ENCODE results near the gene CCL1. TPM values are rescaled to one million over a fixed set of nuclear protein-coding genes. Genes with fewer than 3 reads are reported as not detected.

CCL1 gene
- total and polyA plus RNA-seq, 9 of the 15 experiments (the other 6 are each of a cell fraction or from before 2014, with no cell fraction given): 0.45 TPM; not detected in 8

DNA sequence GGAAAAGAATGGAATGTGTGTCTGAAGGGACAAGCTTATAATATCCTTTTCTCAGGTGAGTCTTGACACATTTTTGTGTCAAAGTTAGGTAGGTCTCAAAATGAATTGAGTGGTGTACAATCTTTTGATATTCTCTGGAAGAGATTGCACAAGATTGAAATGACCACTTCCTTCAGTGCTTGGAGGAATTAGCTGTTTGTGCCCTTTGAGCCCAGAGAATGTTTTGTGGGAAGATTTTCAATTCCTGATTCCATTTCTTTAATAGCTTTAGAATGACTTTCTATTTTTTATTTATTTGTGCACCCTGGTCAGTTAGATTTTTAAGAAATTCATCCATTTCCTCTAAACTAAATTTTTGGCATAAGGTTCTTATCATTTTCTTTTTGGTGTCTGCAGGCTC is 8.4 kb downstream of the CCL1 start (continued):
- TF ChIP-seq, protein P1, sequence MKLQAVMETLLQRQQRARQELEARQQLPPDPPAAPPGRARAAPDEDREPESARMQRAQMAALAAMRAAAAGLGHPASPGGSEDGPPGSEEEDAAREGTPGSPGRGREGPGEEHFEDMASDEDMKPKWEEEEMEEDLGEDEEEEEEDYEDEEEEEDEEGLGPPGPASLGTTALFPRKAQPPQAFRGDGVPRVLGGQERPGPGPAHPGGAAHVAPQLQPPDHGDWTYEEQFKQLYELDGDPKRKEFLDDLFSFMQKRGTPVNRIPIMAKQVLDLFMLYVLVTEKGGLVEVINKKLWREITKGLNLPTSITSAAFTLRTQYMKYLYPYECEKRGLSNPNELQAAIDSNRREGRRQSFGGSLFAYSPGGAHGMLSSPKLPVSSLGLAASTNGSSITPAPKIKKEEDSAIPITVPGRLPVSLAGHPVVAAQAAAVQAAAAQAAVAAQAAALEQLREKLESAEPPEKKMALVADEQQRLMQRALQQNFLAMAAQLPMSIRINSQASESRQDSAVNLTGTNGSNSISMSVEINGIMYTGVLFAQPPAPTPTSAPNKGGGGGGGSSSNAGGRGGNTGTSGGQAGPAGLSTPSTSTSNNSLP (IDR thresholded peaks at IDR 0.05; ENCODE audit: borderline replicate concordance, low read depth, low read length): no peak

DNA sequence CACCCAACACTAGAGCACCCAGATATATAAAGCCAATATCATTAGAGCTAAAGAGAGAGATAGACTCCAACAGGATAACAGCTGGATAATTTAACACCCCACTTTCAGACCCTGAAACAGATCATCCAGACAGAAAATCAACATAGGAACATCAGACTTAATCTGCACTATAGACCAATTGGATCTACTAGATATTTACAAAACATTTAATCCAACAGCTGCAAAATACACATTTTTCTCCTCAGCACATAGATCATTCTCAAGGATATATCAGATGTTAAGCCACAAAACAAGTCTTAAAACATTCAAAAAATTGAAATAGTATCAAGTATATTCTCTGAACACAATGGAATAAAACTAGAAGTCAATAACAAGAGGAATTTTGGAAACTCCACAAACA is 10.8 kb downstream of the CCL1 start:
- no peak overlapping the region for H3K27ac ChIP-seq (ENCODE audit: extremely low read depth, low read depth, low read length)
- H3K79me2 ChIP-seq (ENCODE audit: control insufficient read depth, insufficient read depth, low read length): no peaks in the 10 kb centered on the region
- no TSS peak for BruUV-seq (replicated peaks)
- no peak overlapping the region for H2AFZ ChIP-seq (ENCODE audit: low read depth, low read length)
- H3K27me3 ChIP-seq (ENCODE audit: control insufficient read depth in 2 of 2, insufficient read depth in 2 of 2, low read length in 2 of 2): no peaks in the 10 kb centered on the region; a peak in 1 of 5 replicates
- no peak overlapping the region for H3K4me2 ChIP-seq (ENCODE audit: insufficient read depth, low read length)
- no peaks in the 10 kb centered on the region for H3K36me3 ChIP-seq (ENCODE audit: control insufficient read depth, insufficient read depth, low read length)
- no peaks in the 10 kb centered on the region for H4K20me1 ChIP-seq (replicated peaks; ENCODE audit: control insufficient read depth, insufficient read depth, low read length)
- POLR2A ChIA-PET: no interaction called here
- TF ChIP-seq NRF1 (conservative IDR thresholded peaks at IDR 0.05 in 1 of 2, IDR thresholded peaks at IDR 0.05 in 1 of 2) (no peak), SRSF7 (optimal IDR thresholded peaks at IDR 0.05; ENCODE audit: low read depth, low read length) (no peak), MCM7 (IDR thresholded peaks at IDR 0.05) (no peak), MTA1 (IDR thresholded peaks at IDR 0.05; ENCODE audit: borderline replicate concordance) (no peak)
- TF ChIP-seq, protein P2, sequence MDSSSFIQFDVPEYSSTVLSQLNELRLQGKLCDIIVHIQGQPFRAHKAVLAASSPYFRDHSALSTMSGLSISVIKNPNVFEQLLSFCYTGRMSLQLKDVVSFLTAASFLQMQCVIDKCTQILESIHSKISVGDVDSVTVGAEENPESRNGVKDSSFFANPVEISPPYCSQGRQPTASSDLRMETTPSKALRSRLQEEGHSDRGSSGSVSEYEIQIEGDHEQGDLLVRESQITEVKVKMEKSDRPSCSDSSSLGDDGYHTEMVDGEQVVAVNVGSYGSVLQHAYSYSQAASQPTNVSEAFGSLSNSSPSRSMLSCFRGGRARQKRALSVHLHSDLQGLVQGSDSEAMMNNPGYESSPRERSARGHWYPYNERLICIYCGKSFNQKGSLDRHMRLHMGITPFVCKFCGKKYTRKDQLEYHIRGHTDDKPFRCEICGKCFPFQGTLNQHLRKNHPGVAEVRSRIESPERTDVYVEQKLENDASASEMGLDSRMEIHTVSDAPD (CRISPR knock-in tag; IDR thresholded peaks at IDR 0.05): no peak
- ATAC-seq: no peak
- no peak for DNase-seq (ENCODE audit: extremely low read depth in 1 of 4, low spot score in 3 of 4)
- H3K4me3 ChIP-seq: no peak overlapping the region
- intact Hi-C loops (cut with micrococcal nuclease) (no loop called here), in situ Hi-C loops (cut with MboI) (no loop called here)
- CTCF ChIA-PET (ENCODE audit: low intra/inter-chr PET ratio): no interaction called here
- no peak overlapping the region for H3K9ac ChIP-seq (ENCODE audit: insufficient read depth in 1 of 2, low read depth in 2 of 2, low read length in 2 of 2)
- H3K4me1 ChIP-seq (replicated peaks in 1 of 2; ENCODE audit: control insufficient read depth in 2 of 2, insufficient read depth in 2 of 2, low read length in 2 of 2): peaks cover 0 to 4% of the 10 kb centered on the region in 2 experiments; a peak in 2 of 5 replicates
- H3K9me3 ChIP-seq (replicated peaks; ENCODE audit: control insufficient read depth, insufficient read depth, low read depth, low read length): no peaks in the 10 kb centered on the region
- no peak for FAIRE-seq
- H3K9me1 ChIP-seq (ENCODE audit: control insufficient read depth, insufficient read depth, low read length): no peaks in the 10 kb centered on the region

Measured in K562 (cell line).